Naive thymus-derived CD4-positive, alpha-beta T cell (primary cell): ENCODE measurements around the gene CADM1. TPM values are rescaled to one million over a fixed set of nuclear protein-coding genes. Genes with fewer than 3 reads are reported as not detected.

Experiments
- ATAC-seq: fragments of 150-1000 bp; cut with Tn5 transposase; 2 replicates; pipeline ENCODE4 v1.10.0; 2021; ENCODE audit warnings: mild to moderate bottlenecking, moderate library complexity
- CTCF ChIA-PET: fragments of 350-600 bp; sonication (Branson Sonifier 250); formaldehyde crosslinking; loops from one replicate; lab custom pipeline; 2021; ENCODE audit warnings: antibody characterized with exemption; lab: Charles Lee
- POLR2A ChIA-PET: fragments of 350-600 bp; sonication (Branson Sonifier 250); formaldehyde crosslinking; loops from one replicate; lab custom pipeline; 2021; ENCODE audit warnings: antibody characterized with exemption, inconsistent platforms; lab: Charles Lee
- DNase-seq, 9 donors: peaks; one replicate each; pipeline versions ENCODE4 v3.0.0 to v3.0.0-alpha.2; 2020 to 2022; ENCODE audit warnings: mixed read lengths in 1 of 9
- H3K27ac ChIP-seq: one replicate; pipeline ENCODE4 v1.7.0; 2013; ENCODE audit warnings: mild to moderate bottlenecking, low read depth, low read length, moderate library complexity
- H3K27me3 ChIP-seq, 2 donors: one replicate each; pipeline ENCODE4 v1.7.0; 2013; ENCODE audit warnings: low read length in 2 of 2, mild to moderate bottlenecking in 2 of 2, moderate library complexity in 2 of 2; ENCODE audit not compliant: control insufficient read depth in 2 of 2, insufficient read depth in 2 of 2
- H3K36me3 ChIP-seq, 3 experiments: 1 replicate in 2 of 3; 2 replicates in 1 of 3; pipeline ENCODE4 v1.7.0; 2013; ENCODE audit warnings: low read length in 3 of 3, mild to moderate bottlenecking in 3 of 3, moderate library complexity in 1 of 3; ENCODE audit not compliant: insufficient read depth in 3 of 3, control insufficient read depth in 2 of 3
- H3K4me1 ChIP-seq, 2 donors: one replicate each; pipeline ENCODE4 v1.7.0; 2013; ENCODE audit warnings: low read length in 2 of 2, mild to moderate bottlenecking in 2 of 2, moderate library complexity in 1 of 2; ENCODE audit not compliant: control insufficient read depth in 2 of 2, insufficient read depth in 2 of 2
- H3K4me3 ChIP-seq: 2 replicates; pipeline ENCODE4 v1.7.0; 2013; ENCODE audit warnings: mild to moderate bottlenecking, low read length
- H3K9me3 ChIP-seq, 3 experiments: 1 replicate in 2 of 3; 2 replicates in 1 of 3; pipeline ENCODE4 v1.7.0; 2013; ENCODE audit warnings: low read length in 3 of 3; ENCODE audit not compliant: control insufficient read depth in 2 of 3
- H3K27ac Mint-ChIP-seq, 9 donors: one replicate each; pipeline ENCODE4 v1.8.0; 2020 to 2022; ENCODE audit warnings: mixed read lengths in 9 of 9, mild to moderate bottlenecking in 8 of 9, moderate library complexity in 5 of 9, inconsistent platforms in 2 of 9
- H3K27me3 Mint-ChIP-seq, 5 donors: one replicate each; pipeline ENCODE4 v1.8.0; 2021 to 2022; ENCODE audit warnings: mixed read lengths in 5 of 5, mild to moderate bottlenecking in 1 of 5
- H3K36me3 Mint-ChIP-seq, 5 donors: one replicate each; pipeline ENCODE4 v1.8.0; 2020 to 2022; ENCODE audit warnings: mixed read lengths in 5 of 5, mild to moderate bottlenecking in 3 of 5, inconsistent platforms in 1 of 5
- H3K4me1 Mint-ChIP-seq, 7 donors: one replicate each; pipeline ENCODE4 v1.8.0; 2020 to 2022; ENCODE audit warnings: mixed read lengths in 7 of 7, mild to moderate bottlenecking in 3 of 7, inconsistent platforms in 1 of 7
- H3K4me3 Mint-ChIP-seq, 10 donors: one replicate each; pipeline ENCODE4 v1.8.0; 2020 to 2022; ENCODE audit warnings: mild to moderate bottlenecking in 10 of 10, mixed read lengths in 10 of 10, moderate library complexity in 6 of 10, inconsistent platforms in 2 of 10
- H3K9me3 Mint-ChIP-seq, 11 donors: one replicate each; pipeline ENCODE4 v1.8.0; 2020 to 2022; ENCODE audit warnings: mixed read lengths in 11 of 11, mild to moderate bottlenecking in 4 of 11, inconsistent platforms in 1 of 11, moderate library complexity in 1 of 11
- intact Hi-C, 2 donors: fragments of 100-400 bp; cut with micrococcal nuclease; formaldehyde crosslinking; loops; one replicate each; pipeline ENCODE4 v1.15.1; 2023
- polyA plus RNA-seq, 2 donors: library from polyadenylated mRNA; unstranded; fragments of 300-500 nt; fragmentation: Illumina TruSeq; gene quantifications; one replicate each; pipeline ENCODE4 v1.2.3, GENCODE V29; 2021
- total RNA-seq, 6 experiments: library from RNA in 5 of 6; stranded (reverse) in 5 of 6; gene quantifications; 1 replicate in 5 of 6; 2 replicates in 1 of 6; pipeline ENCODE4 v1.2.3 and lab custom pipeline; 2021 to 2026

CADM1 gene
- total and polyA plus RNA-seq, 7 experiments from 2014 or later, result 0.29 to 2.7 (median 0.69) TPM

- POLR2A ChIA-PET, result no interaction called here
- H3K36me3 Mint-ChIP-seq, result no peaks in the 10 kb centered on the region
- no peaks in the 10 kb centered on the region for H3K9me3 Mint-ChIP-seq
- CTCF ChIA-PET, result no interaction called here
- no peak overlapping the region for H3K27ac Mint-ChIP-seq
- intact Hi-C loops, result no loop called here
- peaks cover 0 to 3% of the 10 kb centered on the region in 2 donors for H3K27me3 ChIP-seq
- H3K9me3 ChIP-seq, result no peaks in the 10 kb centered on the region
- no peaks in the 10 kb centered on the region for H3K4me1 Mint-ChIP-seq
- peaks cover 0 to 12% (median 3%) of the 10 kb centered on the region in 5 donors for H3K27me3 Mint-ChIP-seq
- H3K27ac ChIP-seq, result no peak overlapping the region
- H3K4me1 ChIP-seq, result no peaks in the 10 kb centered on the region
- H3K4me3 ChIP-seq, result no peak overlapping the region
- DNase-seq (no peak), ATAC-seq (no peak)
- H3K36me3 ChIP-seq, result no peaks in the 10 kb centered on the region
- H3K4me3 Mint-ChIP-seq, result no peak overlapping the region
Measured at GRCh38 chr11:115247953-115248352, 256.3 kb downstream of the CADM1 start.

DNA sequence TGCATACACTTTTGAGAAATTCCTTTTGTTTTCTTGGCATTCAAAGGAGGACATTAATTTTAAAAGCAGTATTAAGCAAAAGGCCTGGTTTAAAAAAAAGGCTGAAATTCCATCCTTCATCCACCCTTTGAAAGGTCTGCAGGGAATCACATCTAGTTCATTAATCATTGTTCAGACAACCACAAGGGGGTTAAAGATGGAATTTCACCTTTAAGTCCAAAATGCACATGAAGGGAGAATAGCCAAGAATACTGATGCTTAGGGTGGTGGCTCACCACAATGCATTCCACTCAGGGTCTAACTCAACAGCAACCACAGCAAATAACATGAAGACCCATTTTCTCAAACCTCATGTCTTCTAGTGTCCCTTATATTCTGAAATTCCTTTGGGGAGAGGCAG is 256.9 kb downstream of the CADM1 start:
- intact Hi-C loops, result no loop called here
- H3K27ac Mint-ChIP-seq, result no peak overlapping the region
- H3K27me3 Mint-ChIP-seq, result peaks cover 0 to 10% (median 3%) of the 10 kb centered on the region in 5 donors
- no peaks in the 10 kb centered on the region for H3K4me1 Mint-ChIP-seq
- ChIA-PET POLR2A (no interaction called here), CTCF (no interaction called here)
- H3K9me3 ChIP-seq, result no peaks in the 10 kb centered on the region
- ATAC-seq, result no peak
- no peak overlapping the region for H3K27ac ChIP-seq
- no peak overlapping the region for H3K4me3 ChIP-seq
- no peak for DNase-seq
- H3K9me3 Mint-ChIP-seq, result no peaks in the 10 kb centered on the region
- H3K4me1 ChIP-seq, result no peaks in the 10 kb centered on the region
- no peaks in the 10 kb centered on the region for H3K36me3 Mint-ChIP-seq
- H3K27me3 ChIP-seq, result peaks cover 0 to 3% of the 10 kb centered on the region in 2 donors
- H3K36me3 ChIP-seq, result no peaks in the 10 kb centered on the region
- no peak overlapping the region for H3K4me3 Mint-ChIP-seq

GRCh38 chr11:115244758-115245157 is 259.5 kb downstream of the CADM1 start:
- intact Hi-C loops, result no loop called here
- no peak for DNase-seq
- Histone ChIP-seq H3K27me3 (peaks cover 0 to 3% of the 10 kb centered on the region in 2 donors), H3K27ac (no peak overlapping the region), H3K36me3 (no peaks in the 10 kb centered on the region), H3K9me3 (no peaks in the 10 kb centered on the region), H3K4me1 (no peaks in the 10 kb centered on the region), H3K4me3 (no peak overlapping the region)
- Mint-ChIP-seq H3K4me1 (no peaks in the 10 kb centered on the region), H3K27ac (no peak overlapping the region), H3K4me3 (no peak overlapping the region), H3K36me3 (no peaks in the 10 kb centered on the region), H3K9me3 (no peaks in the 10 kb centered on the region), H3K27me3 (peaks cover 0 to 12% (median 4%) of the 10 kb centered on the region in 5 donors)
- ChIA-PET CTCF (no interaction called here), POLR2A (no interaction called here)
- ATAC-seq, result no peak

- intact Hi-C loops, result no loop called here
Measured at GRCh38 chr11:115244296-115244695, 259.9 kb downstream of the CADM1 start.

GRCh38 chr11:115242982-115243381 is 261.2 kb downstream of the CADM1 start:
- Mint-ChIP-seq H3K4me1 (no peaks in the 10 kb centered on the region), H3K36me3 (no peaks in the 10 kb centered on the region), H3K27ac (no peak overlapping the region), H3K4me3 (no peak overlapping the region), H3K27me3 (peaks cover 0 to 12% (median 3%) of the 10 kb centered on the region in 5 donors), H3K9me3 (no peaks in the 10 kb centered on the region)
- H3K27me3 ChIP-seq, result no peaks in the 10 kb centered on the region
- H3K9me3 ChIP-seq, result no peaks in the 10 kb centered on the region
- no peak overlapping the region for H3K27ac ChIP-seq
- no peak for DNase-seq
- no peak for ATAC-seq
- H3K4me1 ChIP-seq, result no peaks in the 10 kb centered on the region
- CTCF ChIA-PET, result no interaction called here
- no peak overlapping the region for H3K4me3 ChIP-seq
- POLR2A ChIA-PET, result no interaction called here
- intact Hi-C loops, result no loop called here
- H3K36me3 ChIP-seq, result no peaks in the 10 kb centered on the region

More at GRCh38 chr11:115244296-115244695, 259.9 kb downstream of the CADM1 start:
- Mint-ChIP-seq H3K4me1 (no peaks in the 10 kb centered on the region), H3K4me3 (no peak overlapping the region), H3K27ac (no peak overlapping the region), H3K27me3 (peaks cover 0 to 12% (median 4%) of the 10 kb centered on the region in 5 donors), H3K9me3 (no peaks in the 10 kb centered on the region), H3K36me3 (no peaks in the 10 kb centered on the region)
- Histone ChIP-seq H3K4me3 (no peak overlapping the region), H3K27ac (no peak overlapping the region), H3K27me3 (peaks cover 0 to 3% of the 10 kb centered on the region in 2 donors), H3K9me3 (no peaks in the 10 kb centered on the region), H3K36me3 (no peaks in the 10 kb centered on the region), H3K4me1 (no peaks in the 10 kb centered on the region)
- CTCF ChIA-PET, result no interaction called here
- ATAC-seq (no peak), DNase-seq (no peak)
- POLR2A ChIA-PET, result no interaction called here

- Histone ChIP-seq H3K9me3 (no peaks in the 10 kb centered on the region), H3K27me3 (no peaks in the 10 kb centered on the region), H3K4me1 (no peaks in the 10 kb centered on the region), H3K4me3 (no peak overlapping the region), H3K36me3 (no peaks in the 10 kb centered on the region), H3K27ac (no peak overlapping the region)
- no peak overlapping the region for H3K4me3 Mint-ChIP-seq
- CTCF ChIA-PET, result no interaction called here
- H3K4me1 Mint-ChIP-seq, result no peaks in the 10 kb centered on the region
- DNase-seq, result no peak
- H3K36me3 Mint-ChIP-seq, result no peaks in the 10 kb centered on the region
- intact Hi-C loops, result no loop called here
- H3K9me3 Mint-ChIP-seq, result peaks cover 0 to 1% (median 0%) of the 10 kb centered on the region in 11 donors
- ATAC-seq, result no peak
- POLR2A ChIA-PET, result no interaction called here
- no peak overlapping the region for H3K27ac Mint-ChIP-seq
- H3K27me3 Mint-ChIP-seq, result peaks cover 0 to 16% (median 0%) of the 10 kb centered on the region in 5 donors
Measured at GRCh38 chr11:115241899-115242298, 262.3 kb downstream of the CADM1 start.

- intact Hi-C loops, result no loop called here
- Mint-ChIP-seq H3K9me3 (peaks cover 0 to 1% (median 0%) of the 10 kb centered on the region in 11 donors), H3K27me3 (peaks cover 0 to 16% (median 4%) of the 10 kb centered on the region in 5 donors), H3K4me3 (no peak overlapping the region), H3K4me1 (no peaks in the 10 kb centered on the region), H3K27ac (no peak overlapping the region), H3K36me3 (no peaks in the 10 kb centered on the region)
- H3K4me3 ChIP-seq, result no peak overlapping the region
- ChIA-PET POLR2A (no interaction called here), CTCF (no interaction called here)
- no peaks in the 10 kb centered on the region for H3K27me3 ChIP-seq
- ATAC-seq (no peak), DNase-seq (no peak)
- no peaks in the 10 kb centered on the region for H3K4me1 ChIP-seq
- H3K9me3 ChIP-seq, result no peaks in the 10 kb centered on the region
- H3K36me3 ChIP-seq, result no peaks in the 10 kb centered on the region
- H3K27ac ChIP-seq, result no peak overlapping the region
Measured at GRCh38 chr11:115238791-115239190, 265.4 kb downstream of the CADM1 start.
